Activated CD8-positive, alpha-beta memory T cell treated with anti-CD3 and anti-CD28 coated beads for 36 hours (primary cell): Measurements from ENCODE around the gene HTRA1. TPM values are rescaled to one million over a fixed set of nuclear protein-coding genes. Genes with fewer than 3 reads are reported as not detected.

Experiments used
- CTCF ChIA-PET: fragments of 350-600 bp; sonication (Branson Sonifier 250); formaldehyde crosslinking; loops from one replicate; lab custom pipeline; 2021; ENCODE audit warnings: antibody characterized with exemption; lab: Charles Lee
- POLR2A ChIA-PET: fragments of 350-600 bp; sonication (Branson Sonifier 250); formaldehyde crosslinking; loops from one replicate; lab custom pipeline; 2021; ENCODE audit warnings: antibody characterized with exemption; lab: Charles Lee
- total RNA-seq, 2 experiments: library from RNA; stranded (reverse); gene quantifications; one replicate each; pipeline ENCODE4 v1.2.3, GENCODE V29; 2021

The HTRA1 gene
- total RNA-seq: not detected

- ChIA-PET CTCF (no interaction called here), POLR2A (no interaction called here)
These were observed at the start of gene HTRA1 for GRCh38 chr10:122461367-122461728. Gene HTRA1, plus strand, starts transcription at chr10:122461553. Its CDS starts 100 bp downstream, at chr10:122461653.

- POLR2A ChIA-PET: no interaction called here
These were observed 48.0 kb upstream of the HTRA1 start for GRCh38 chr10:122413327-122413726.

GRCh38 chr10:122417667-122418066, 43.7 kb upstream of the HTRA1 start:
- CTCF ChIA-PET: no interaction called here

More at GRCh38 chr10:122413327-122413726, 48.0 kb upstream of the HTRA1 start:
- CTCF ChIA-PET: no interaction called here

GRCh38 chr10:122419016-122419415, 42.3 kb upstream of the HTRA1 start:
- POLR2A ChIA-PET: interaction anchor here (0.8 kb wide), 1 partner anchor 30 kb away, joined by 3 read pairs; no protein-coding TSS in a partner anchor
- CTCF ChIA-PET: interaction anchor here (0.7 to 1.6 kb wide), 6 partner anchors 11 to 120 kb away, joined by 3 to 6 read pairs (median 4); partner anchors contain the start of gene PLEKHA1

More at GRCh38 chr10:122417667-122418066, 43.7 kb upstream of the HTRA1 start:
- POLR2A ChIA-PET: no interaction called here

- POLR2A ChIA-PET: interaction anchor here (0.8 kb wide), 1 partner anchor 31 kb away, joined by 3 read pairs; no protein-coding TSS in a partner anchor
- CTCF ChIA-PET: interaction anchor here (1.1 to 1.6 kb wide), 3 partner anchors 13 to 46 kb away, joined by 3 to 6 read pairs (median 5); partner anchors contain the start of gene PLEKHA1
These were observed 41.3 kb upstream of the HTRA1 start for GRCh38 chr10:122419876-122420623.

- POLR2A ChIA-PET: no interaction called here
- CTCF ChIA-PET: no interaction called here
These were observed 40.7 kb upstream of the HTRA1 start for GRCh38 chr10:122420624-122421007.

- CTCF ChIA-PET: no interaction called here
- POLR2A ChIA-PET: no interaction called here
These were observed 40.2 kb upstream of the HTRA1 start for GRCh38 chr10:122421054-122421625.

- ChIA-PET POLR2A (interaction anchor here (1.3 kb wide), 1 partner anchor 48 kb away, joined by 3 read pairs; no protein-coding TSS in a partner anchor), CTCF (no interaction called here)
These were observed 39.6 kb upstream of the HTRA1 start for GRCh38 chr10:122421742-122422141.

GRCh38 chr10:122422266-122422989, 38.9 kb upstream of the HTRA1 start:
- POLR2A ChIA-PET: interaction anchor here (1.3 kb wide), 1 partner anchor 48 kb away, joined by 3 read pairs; no protein-coding TSS in a partner anchor

GRCh38 chr10:122424059-122424458, 37.3 kb upstream of the HTRA1 start:
- POLR2A ChIA-PET: no interaction called here
- CTCF ChIA-PET: interaction anchor here (0.6 to 0.9 kb wide), 3 partner anchors 10 to 81 kb away, joined by 3 to 4 read pairs (median 3); no protein-coding TSS in a partner anchor

More at GRCh38 chr10:122422266-122422989, 38.9 kb upstream of the HTRA1 start:
- CTCF ChIA-PET: interaction anchor here (0.7 kb wide), 2 partner anchors 95 to 1697 kb away, joined by 4 to 5 read pairs; no protein-coding TSS in a partner anchor

GRCh38 chr10:122426829-122427228, 34.5 kb upstream of the HTRA1 start:
- CTCF ChIA-PET: no interaction called here
- POLR2A ChIA-PET: no interaction called here

- ChIA-PET POLR2A (no interaction called here), CTCF (no interaction called here)
These were observed 34.1 kb upstream of the HTRA1 start for GRCh38 chr10:122427280-122427679.

GRCh38 chr10:122435212-122435827, 26.0 kb upstream of the HTRA1 start:
- ChIA-PET CTCF (interaction anchor here (0.7 to 3.5 kb wide), 12 partner anchors 11 to 167 kb away, joined by 3 to 30 read pairs (median 3); no protein-coding TSS in a partner anchor), POLR2A (no interaction called here)

- POLR2A ChIA-PET: no interaction called here
These were observed 19.4 kb upstream of the HTRA1 start for GRCh38 chr10:122441961-122442360.

GRCh38 chr10:122445469-122445868, 15.9 kb upstream of the HTRA1 start:
- CTCF ChIA-PET: no interaction called here
- POLR2A ChIA-PET: no interaction called here

More at GRCh38 chr10:122441961-122442360, 19.4 kb upstream of the HTRA1 start:
- CTCF ChIA-PET: no interaction called here

- ChIA-PET POLR2A (no interaction called here), CTCF (no interaction called here)
These were observed 15.4 kb upstream of the HTRA1 start for GRCh38 chr10:122445904-122446303.

GRCh38 chr10:122446668-122447423, 14.5 kb upstream of the HTRA1 start:
- ChIA-PET CTCF (no interaction called here), POLR2A (no interaction called here)

- ChIA-PET CTCF (no interaction called here), POLR2A (no interaction called here)
These were observed 12.8 kb upstream of the HTRA1 start for GRCh38 chr10:122448600-122448999.
